ENCODE data around the gene DNAJC18.

DNA sequence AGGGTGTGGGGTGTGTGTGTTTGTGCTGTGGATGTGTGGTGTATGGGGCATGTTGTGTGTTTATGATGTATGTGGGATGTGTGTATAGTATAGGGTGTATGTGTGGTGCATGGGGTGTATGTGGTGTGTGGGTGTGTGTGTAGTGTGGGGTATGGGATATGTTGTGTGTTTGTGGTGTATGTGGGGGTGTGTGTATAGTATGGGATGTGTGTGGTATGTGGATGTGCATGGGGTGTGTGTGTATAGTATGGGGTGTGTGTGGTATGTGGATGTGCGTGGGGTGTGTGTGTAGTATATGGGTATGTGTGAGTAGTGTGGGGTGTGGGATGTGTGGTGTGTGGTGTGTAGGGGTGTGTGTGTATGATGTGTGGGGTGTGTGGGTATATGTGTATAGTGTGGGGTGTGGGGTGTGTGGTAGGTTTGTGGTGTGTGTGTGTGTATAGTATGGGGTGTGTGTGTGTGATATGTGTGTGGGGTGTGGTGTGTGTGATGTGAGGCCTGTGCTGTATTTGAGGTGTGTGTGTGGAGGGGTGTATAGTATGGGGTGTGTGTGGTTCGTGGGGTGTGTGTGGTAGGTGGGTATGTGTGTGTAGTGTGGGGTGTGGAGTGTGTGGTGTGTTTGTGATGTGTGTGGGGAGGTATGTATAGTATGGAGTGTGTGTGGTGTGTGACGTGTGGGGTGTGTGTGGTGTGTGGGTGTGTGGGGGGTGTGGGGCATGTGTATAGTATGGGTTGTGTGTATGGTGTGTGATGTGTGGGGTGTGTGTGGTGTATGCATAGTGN lies 12.7 kb upstream of the DNAJC18 start:
- no peak for TF ChIP-seq POLR2A (IDR thresholded peaks at IDR 0.05; ENCODE audit: low read length)
- no peak for TF ChIP-seq GATA1 (IDR thresholded peaks at IDR 0.05; ENCODE audit: low read depth, low read length)
